HG03097 (cell line): ENCODE results near the gene CD28.
"Not testable (repeated sequence)": the region's sequence is repeated elsewhere in the genome, so short reads cannot be mapped to it uniquely, and the experiment has no call there.

Source experiments
- ATAC-seq: cut with Tn5 transposase; IDR thresholded peaks from one replicate; pipeline ENCODE4 v1.9.1; 2021; ENCODE audit not compliant: unreplicated experiment, low FRiP score

CD28 gene

GRCh38 chr2:203741566-203741965 is 35.1 kb downstream of the CD28 start:
- no peak for ATAC-seq

GRCh38 chr2:203743441-203743981 is 37.1 kb downstream of the CD28 start:
- no peak for ATAC-seq

GRCh38 chr2:203744091-203744490 is 37.7 kb downstream of the CD28 start:
- no peak for ATAC-seq

- no peak for ATAC-seq
Measured at GRCh38 chr2:203745267-203745666, 38.8 kb downstream of the CD28 start.

- no peak for ATAC-seq
Measured at GRCh38 chr2:203748331-203749126, 42.1 kb downstream of the CD28 start.

GRCh38 chr2:203750346-203751068 is 44.1 kb downstream of the CD28 start:
- ATAC-seq = no peak

GRCh38 chr2:203751685-203752271 is 45.3 kb downstream of the CD28 start:
- no peak for ATAC-seq

GRCh38 chr2:203756161-203756560 is 49.7 kb downstream of the CD28 start:
- no peak for ATAC-seq

GRCh38 chr2:203758841-203759689 is 52.6 kb downstream of the CD28 start:
- no peak for ATAC-seq

- ATAC-seq = no peak
Measured at GRCh38 chr2:203759690-203760365, 53.4 kb downstream of the CD28 start.

GRCh38 chr2:203761121-203761520 is 54.7 kb downstream of the CD28 start:
- ATAC-seq = no peak

- no peak for ATAC-seq
Measured at GRCh38 chr2:203763241-203763937, 57.0 kb downstream of the CD28 start.

- no peak for ATAC-seq
Measured at GRCh38 chr2:203763938-203764664, 57.7 kb downstream of the CD28 start.

GRCh38 chr2:203772456-203773165 is 66.2 kb downstream of the CD28 start:
- no peak for ATAC-seq

- ATAC-seq = no peak
Measured at GRCh38 chr2:203774760-203775159, 68.3 kb downstream of the CD28 start.

GRCh38 chr2:203775684-203776083 is 69.2 kb downstream of the CD28 start:
- no peak for ATAC-seq

GRCh38 chr2:203777030-203777429 is 70.6 kb downstream of the CD28 start:
- no peak for ATAC-seq

- ATAC-seq = not testable (repeated sequence)
Measured at GRCh38 chr2:203779477-203780073, 73.1 kb downstream of the CD28 start.
